Neuron (in vitro differentiated cells): ENCODE data around the gene LHFPL6.
A peak's percentile ranks its signal among the peaks of the same experiment; 100 is the strongest.

ENCODE experiments used
- H2AFZ ChIP-seq: one replicate; pipeline ENCODE4 v1.6.1; 2013; ENCODE audit warnings: low read depth, mild to moderate bottlenecking, inconsistent platforms, low read length, moderate library complexity
- H3K27me3 ChIP-seq: one replicate; pipeline ENCODE4 v1.6.1; 2013; ENCODE audit warnings: low read length; ENCODE audit not compliant: insufficient read depth
- H3K36me3 ChIP-seq: one replicate; pipeline ENCODE4 v1.6.1; 2013; ENCODE audit warnings: low read length; ENCODE audit not compliant: insufficient read depth
- H3K4me1 ChIP-seq: one replicate; pipeline ENCODE4 v1.6.1; 2013; ENCODE audit warnings: low read length; ENCODE audit not compliant: insufficient read depth
- H3K4me3 ChIP-seq: 2 replicates; pipeline ENCODE4 v1.5.1; 2013; ENCODE audit warnings: mild to moderate bottlenecking, low read length, moderate library complexity
- H3K9me3 ChIP-seq: one replicate; pipeline ENCODE4 v1.6.1; 2013; ENCODE audit warnings: low read length

The LHFPL6 gene

GRCh38 chr13:39602614-39603366 lies at the start of gene LHFPL6:
Gene LHFPL6, minus strand, starts transcription at chr13:39603193.
- Histone ChIP-seq H3K9me3 (no peaks in the 10 kb centered on the region), H3K4me1 (peaks cover 26% of the 10 kb centered on the region), H3K27me3 (no peaks in the 10 kb centered on the region), H2AFZ (peak within 1 kb of the TSS; percentile 82), H3K4me3 (peak within 1 kb of the TSS; percentile 89), H3K36me3 (peaks cover 2% of the 10 kb centered on the region)

GRCh38 chr13:39646122-39646521 lies 43.1 kb upstream of the LHFPL6 start:
- H3K27me3 ChIP-seq: no peaks in the 10 kb centered on the region
- no peaks in the 10 kb centered on the region for H3K36me3 ChIP-seq
- no peak overlapping the region for H3K4me3 ChIP-seq
- H3K4me1 ChIP-seq: no peaks in the 10 kb centered on the region
- H3K9me3 ChIP-seq: no peaks in the 10 kb centered on the region
- H2AFZ ChIP-seq: no peak overlapping the region

GRCh38 chr13:39641645-39642044 lies 38.7 kb upstream of the LHFPL6 start:
- H3K4me3 ChIP-seq: no peak overlapping the region
- H3K9me3 ChIP-seq: peaks cover 2% of the 10 kb centered on the region
- no peaks in the 10 kb centered on the region for H3K27me3 ChIP-seq
- no peaks in the 10 kb centered on the region for H3K4me1 ChIP-seq
- H3K36me3 ChIP-seq: no peaks in the 10 kb centered on the region
- H2AFZ ChIP-seq: no peak overlapping the region

- H3K27me3 ChIP-seq: no peaks in the 10 kb centered on the region
- H3K9me3 ChIP-seq: peaks cover 2% of the 10 kb centered on the region
- H3K4me1 ChIP-seq: peaks cover 3% of the 10 kb centered on the region
- H3K4me3 ChIP-seq: no peak overlapping the region
- H2AFZ ChIP-seq: no peak overlapping the region
- no peaks in the 10 kb centered on the region for H3K36me3 ChIP-seq
Measured at GRCh38 chr13:39637890-39638289, 34.9 kb upstream of the LHFPL6 start.

GRCh38 chr13:39635564-39635963 lies 32.6 kb upstream of the LHFPL6 start:
- no peak overlapping the region for H3K4me3 ChIP-seq
- H3K4me1 ChIP-seq: peaks cover 3% of the 10 kb centered on the region
- no peaks in the 10 kb centered on the region for H3K36me3 ChIP-seq
- no peaks in the 10 kb centered on the region for H3K27me3 ChIP-seq
- H3K9me3 ChIP-seq: peaks cover 2% of the 10 kb centered on the region
- no peak overlapping the region for H2AFZ ChIP-seq

- no peak overlapping the region for H2AFZ ChIP-seq
- H3K27me3 ChIP-seq: no peaks in the 10 kb centered on the region
- no peaks in the 10 kb centered on the region for H3K36me3 ChIP-seq
- peaks cover 2% of the 10 kb centered on the region for H3K9me3 ChIP-seq
- peaks cover 3% of the 10 kb centered on the region for H3K4me1 ChIP-seq
- H3K4me3 ChIP-seq: no peak overlapping the region
Measured at GRCh38 chr13:39632994-39633393, 30.0 kb upstream of the LHFPL6 start.

GRCh38 chr13:39631307-39631706 lies 28.3 kb upstream of the LHFPL6 start:
- Histone ChIP-seq H3K9me3 (no peaks in the 10 kb centered on the region), H3K4me3 (no peak overlapping the region), H3K4me1 (peaks cover 3% of the 10 kb centered on the region), H3K27me3 (no peaks in the 10 kb centered on the region), H3K36me3 (no peaks in the 10 kb centered on the region), H2AFZ (no peak overlapping the region)

- H2AFZ ChIP-seq: no peak overlapping the region
- H3K4me3 ChIP-seq: no peak overlapping the region
- no peaks in the 10 kb centered on the region for H3K36me3 ChIP-seq
- H3K4me1 ChIP-seq: no peaks in the 10 kb centered on the region
- no peaks in the 10 kb centered on the region for H3K9me3 ChIP-seq
- no peaks in the 10 kb centered on the region for H3K27me3 ChIP-seq
Measured at GRCh38 chr13:39623466-39623865, 20.5 kb upstream of the LHFPL6 start.

- H3K4me3 ChIP-seq: no peak overlapping the region
- H3K9me3 ChIP-seq: no peaks in the 10 kb centered on the region
- no peaks in the 10 kb centered on the region for H3K27me3 ChIP-seq
- H2AFZ ChIP-seq: no peak overlapping the region
- no peaks in the 10 kb centered on the region for H3K36me3 ChIP-seq
- H3K4me1 ChIP-seq: no peaks in the 10 kb centered on the region
Measured at GRCh38 chr13:39618561-39618960, 15.6 kb upstream of the LHFPL6 start.

- H3K4me3 ChIP-seq: no peak overlapping the region
- H3K27me3 ChIP-seq: no peaks in the 10 kb centered on the region
- no peaks in the 10 kb centered on the region for H3K36me3 ChIP-seq
- H3K4me1 ChIP-seq: no peaks in the 10 kb centered on the region
- H3K9me3 ChIP-seq: no peaks in the 10 kb centered on the region
- H2AFZ ChIP-seq: no peak overlapping the region
Measured at GRCh38 chr13:39616087-39616694, 13.2 kb upstream of the LHFPL6 start.

- H3K9me3 ChIP-seq: no peaks in the 10 kb centered on the region
- no peak overlapping the region for H2AFZ ChIP-seq
- no peak overlapping the region for H3K4me3 ChIP-seq
- H3K4me1 ChIP-seq: peaks cover 4% of the 10 kb centered on the region
- no peaks in the 10 kb centered on the region for H3K36me3 ChIP-seq
- H3K27me3 ChIP-seq: no peaks in the 10 kb centered on the region
Measured at GRCh38 chr13:39612023-39612637, 9.1 kb upstream of the LHFPL6 start.

GRCh38 chr13:39607876-39608275 lies 4.9 kb upstream of the LHFPL6 start:
- Histone ChIP-seq H3K36me3 (no peaks in the 10 kb centered on the region), H3K4me1 (peaks cover 9% of the 10 kb centered on the region), H2AFZ (no peak overlapping the region), H3K27me3 (no peaks in the 10 kb centered on the region), H3K4me3 (no peak overlapping the region), H3K9me3 (no peaks in the 10 kb centered on the region)

- H2AFZ ChIP-seq: no peak overlapping the region
- no peaks in the 10 kb centered on the region for H3K27me3 ChIP-seq
- H3K9me3 ChIP-seq: no peaks in the 10 kb centered on the region
- peaks cover 13% of the 10 kb centered on the region for H3K4me1 ChIP-seq
- H3K4me3 ChIP-seq: no peak overlapping the region
- peaks cover 2% of the 10 kb centered on the region for H3K36me3 ChIP-seq
Measured at GRCh38 chr13:39605677-39606320, 2.8 kb upstream of the LHFPL6 start.
